ENCODE data around the gene PPIP5K2. TPM values are rescaled to one million over a fixed set of nuclear protein-coding genes. Genes with fewer than 3 reads are reported as not detected.

PPIP5K2 gene
- total RNA-seq, 1 experiment from 2014 or later: 44.8 TPM

DNA sequence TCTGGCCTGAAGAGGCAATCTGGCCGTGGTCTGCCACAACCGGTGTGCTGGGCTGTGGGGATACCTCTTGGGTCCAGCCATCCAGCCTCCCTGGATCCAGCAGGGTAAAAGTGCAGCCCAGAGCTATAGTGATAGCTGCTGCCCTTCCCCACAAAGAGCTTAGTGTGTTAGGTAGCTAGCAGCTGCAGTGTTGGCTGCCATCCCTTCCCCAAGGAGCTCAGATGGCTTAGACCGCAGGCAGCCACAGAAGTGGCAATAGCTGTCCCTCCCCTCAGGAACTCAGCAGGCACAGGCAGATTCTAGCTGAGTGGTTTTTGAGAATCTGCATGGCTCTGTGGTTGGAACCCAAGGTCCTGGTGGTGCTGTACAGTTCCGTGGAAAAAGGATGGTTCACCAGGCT is 40.3 kb upstream of the PPIP5K2 start:
- peaks cover 75% of the 10 kb centered on the region for H3K9me3 Mint-ChIP-seq (ENCODE audit: unreplicated experiment)

DNA sequence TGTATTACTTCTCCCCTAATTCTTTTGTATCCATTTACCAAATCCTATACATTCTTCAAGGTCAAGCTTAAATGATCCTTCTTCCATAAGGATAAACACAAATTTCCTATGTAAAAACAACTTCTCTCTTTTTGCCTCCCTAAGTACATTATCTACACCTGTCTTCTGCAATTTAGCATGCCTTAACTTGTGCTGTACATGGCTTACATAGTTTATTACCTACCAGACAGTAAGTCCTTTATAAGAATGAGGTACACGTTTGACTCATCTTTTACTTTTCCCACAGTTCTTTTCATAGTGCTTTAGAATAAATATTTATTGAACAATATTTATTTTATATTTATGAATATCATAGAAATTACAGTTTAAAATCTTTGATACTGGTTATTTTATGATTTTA is 33.6 kb upstream of the PPIP5K2 start:
- H3K36me3 ChIP-seq (ENCODE audit: control insufficient read depth, insufficient read depth, low read length): no peaks in the 10 kb centered on the region
- BruUV-seq (replicated peaks): no TSS peak
- intact Hi-C loops (cut with micrococcal nuclease; ENCODE audit: unreplicated experiment): no loop called here
- Mint-ChIP-seq H3K4me3 (ENCODE audit: unreplicated experiment) (no peak overlapping the region), H3K27me3 (ENCODE audit: insufficient read depth, unreplicated experiment) (no peaks in the 10 kb centered on the region), H3K27ac (ENCODE audit: unreplicated experiment) (no peak overlapping the region), H3K36me3 (ENCODE audit: insufficient read depth, unreplicated experiment) (no peaks in the 10 kb centered on the region), H3K9me3 (ENCODE audit: unreplicated experiment) (peaks cover 31% of the 10 kb centered on the region), H3K4me1 (ENCODE audit: low read depth, unreplicated experiment) (peaks cover 6% of the 10 kb centered on the region)
- H3K9me3 ChIP-seq: no peaks in the 10 kb centered on the region; the same call in 1 of the 2 replicates
- H3K4me1 ChIP-seq: no peaks in the 10 kb centered on the region
- CTCF ChIA-PET: no interaction called here
- DNase-seq: no peak
- H3K27me3 ChIP-seq (replicated peaks; ENCODE audit: control insufficient read depth, insufficient read depth, low read length): no peaks in the 10 kb centered on the region
- no peak overlapping the region for H3K4me3 ChIP-seq (ENCODE audit: low read depth, low read length)
- POLR2A ChIA-PET: no interaction called here
- TF ChIP-seq, protein P1, sequence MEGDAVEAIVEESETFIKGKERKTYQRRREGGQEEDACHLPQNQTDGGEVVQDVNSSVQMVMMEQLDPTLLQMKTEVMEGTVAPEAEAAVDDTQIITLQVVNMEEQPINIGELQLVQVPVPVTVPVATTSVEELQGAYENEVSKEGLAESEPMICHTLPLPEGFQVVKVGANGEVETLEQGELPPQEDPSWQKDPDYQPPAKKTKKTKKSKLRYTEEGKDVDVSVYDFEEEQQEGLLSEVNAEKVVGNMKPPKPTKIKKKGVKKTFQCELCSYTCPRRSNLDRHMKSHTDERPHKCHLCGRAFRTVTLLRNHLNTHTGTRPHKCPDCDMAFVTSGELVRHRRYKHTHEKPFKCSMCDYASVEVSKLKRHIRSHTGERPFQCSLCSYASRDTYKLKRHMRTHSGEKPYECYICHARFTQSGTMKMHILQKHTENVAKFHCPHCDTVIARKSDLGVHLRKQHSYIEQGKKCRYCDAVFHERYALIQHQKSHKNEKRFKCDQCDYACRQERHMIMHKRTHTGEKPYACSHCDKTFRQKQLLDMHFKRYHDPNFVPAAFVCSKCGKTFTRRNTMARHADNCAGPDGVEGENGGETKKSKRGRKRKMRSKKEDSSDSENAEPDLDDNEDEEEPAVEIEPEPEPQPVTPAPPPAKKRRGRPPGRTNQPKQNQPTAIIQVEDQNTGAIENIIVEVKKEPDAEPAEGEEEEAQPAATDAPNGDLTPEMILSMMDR (IDR thresholded peaks at IDR 0.05; ENCODE audit: insufficient read depth in 1 of 2, low read depth in 1 of 2, low read length in 1 of 2, severe bottlenecking in 1 of 2, unreplicated experiment in 1 of 2): no peak

More for the DNA sequence above, 40.3 kb upstream of the PPIP5K2 start:
- Mint-ChIP-seq H3K4me1 (ENCODE audit: low read depth, unreplicated experiment) (no peaks in the 10 kb centered on the region), H3K27me3 (ENCODE audit: insufficient read depth, unreplicated experiment) (no peaks in the 10 kb centered on the region), H3K27ac (ENCODE audit: unreplicated experiment) (no peak overlapping the region), H3K4me3 (ENCODE audit: unreplicated experiment) (no peak overlapping the region), H3K36me3 (ENCODE audit: insufficient read depth, unreplicated experiment) (no peaks in the 10 kb centered on the region)
- intact Hi-C loops (cut with micrococcal nuclease; ENCODE audit: unreplicated experiment): no loop called here
- DNase-seq: no peak
- no peaks in the 10 kb centered on the region for H3K27me3 ChIP-seq (replicated peaks; ENCODE audit: control insufficient read depth, insufficient read depth, low read length)
- H3K4me1 ChIP-seq: no peaks in the 10 kb centered on the region
- H3K36me3 ChIP-seq (ENCODE audit: control insufficient read depth, insufficient read depth, low read length): no peaks in the 10 kb centered on the region
- H3K9me3 ChIP-seq: peaks cover 17% of the 10 kb centered on the region; the same call in 1 of the 2 replicates
- ChIA-PET POLR2A (no interaction called here), CTCF (no interaction called here)
- H3K4me3 ChIP-seq (ENCODE audit: low read depth, low read length): no peak overlapping the region
- TF ChIP-seq, protein P1 (IDR thresholded peaks at IDR 0.05; ENCODE audit: insufficient read depth in 1 of 2, low read depth in 1 of 2, low read length in 1 of 2, severe bottlenecking in 1 of 2, unreplicated experiment in 1 of 2): no peak
- BruUV-seq (replicated peaks): no TSS peak

DNA sequence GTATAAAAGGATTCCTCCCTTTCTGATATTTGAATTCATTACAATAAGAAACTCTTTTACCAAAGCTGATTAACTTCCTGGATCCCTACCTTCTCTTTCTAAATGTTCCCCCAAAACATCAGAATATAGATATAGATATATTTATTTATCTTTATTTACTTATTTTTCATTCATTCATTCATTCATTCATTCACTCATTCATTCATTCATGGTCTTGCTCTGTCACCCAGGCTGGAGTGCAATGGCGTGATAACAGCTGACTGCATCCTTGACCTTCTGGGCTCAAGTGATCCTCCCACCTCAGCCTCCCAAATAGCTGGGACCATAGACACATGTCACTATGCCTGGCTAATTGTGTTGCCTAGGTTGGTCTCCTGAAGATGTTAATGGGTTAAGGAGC is 30.8 kb upstream of the PPIP5K2 start:
- ChIA-PET POLR2A (no interaction called here), CTCF (no interaction called here)
- no peak overlapping the region for H3K4me3 ChIP-seq (ENCODE audit: low read depth, low read length)
- H3K36me3 ChIP-seq (ENCODE audit: control insufficient read depth, insufficient read depth, low read length): no peaks in the 10 kb centered on the region
- intact Hi-C loops (cut with micrococcal nuclease; ENCODE audit: unreplicated experiment): no loop called here
- H3K27me3 Mint-ChIP-seq (ENCODE audit: insufficient read depth, unreplicated experiment): no peaks in the 10 kb centered on the region
- peaks cover 6% of the 10 kb centered on the region for H3K4me1 Mint-ChIP-seq (ENCODE audit: low read depth, unreplicated experiment)
- peaks cover 4% of the 10 kb centered on the region for H3K9me3 Mint-ChIP-seq (ENCODE audit: unreplicated experiment)
- no peak overlapping the region for H3K4me3 Mint-ChIP-seq (ENCODE audit: unreplicated experiment)
- no peaks in the 10 kb centered on the region for H3K4me1 ChIP-seq
- no peaks in the 10 kb centered on the region for H3K36me3 Mint-ChIP-seq (ENCODE audit: insufficient read depth, unreplicated experiment)
- no peak for DNase-seq
- TF ChIP-seq, protein P1 (IDR thresholded peaks at IDR 0.05; ENCODE audit: insufficient read depth in 1 of 2, low read depth in 1 of 2, low read length in 1 of 2, severe bottlenecking in 1 of 2, unreplicated experiment in 1 of 2): no peak
- H3K27me3 ChIP-seq (replicated peaks; ENCODE audit: control insufficient read depth, insufficient read depth, low read length): no peaks in the 10 kb centered on the region
- no peak overlapping the region for H3K27ac Mint-ChIP-seq (ENCODE audit: unreplicated experiment)
- no TSS peak for BruUV-seq (replicated peaks)
- no peaks in the 10 kb centered on the region for H3K9me3 ChIP-seq
